Stimulated activated CD8-positive, alpha-beta memory T cell treated with anti-CD3 and anti-CD28 coated beads, Interleukin-4, amount 100 ng/mL, for 24 hours (primary cell): ENCODE data around the gene DTX2.
A peak's percentile ranks its signal among the peaks of the same experiment; 100 is the strongest.
"Not testable (repeated sequence)": the region's sequence is repeated elsewhere in the genome, so short reads cannot be mapped to it uniquely, and the experiment has no call there.

ENCODE experiments used
- DNase-seq: peaks from one replicate; pipeline ENCODE4 v3.0.0-alpha.2; 2020; ENCODE audit warnings: low read depth

DTX2 gene

GRCh38 chr7:76461464-76462101 lies at the start of gene DTX2:
DTX2 (plus strand) TSS chr7:76461709; CDS start chr7:76480510, 18,801 bp downstream.
- DNase-seq: peak; percentile 23

- DNase-seq: no peak
Observed at GRCh38 chr7:76412249-76412648, 49.3 kb upstream of the DTX2 start.

- DNase-seq: not testable (repeated sequence)
Observed at GRCh38 chr7:76417654-76418310, 43.7 kb upstream of the DTX2 start.

GRCh38 chr7:76421097-76421496 lies 40.4 kb upstream of the DTX2 start:
- not testable (repeated sequence) for DNase-seq

- DNase-seq: no peak
Observed at GRCh38 chr7:76423666-76424412, 37.7 kb upstream of the DTX2 start.

GRCh38 chr7:76424413-76425111 lies 36.9 kb upstream of the DTX2 start, which contains the start of gene ZP3:
ZP3 (plus strand) TSS chr7:76424950; CDS start chr7:76424965, 15 bp downstream.
- DNase-seq: no peak

GRCh38 chr7:76425156-76425555 lies 36.4 kb upstream of the DTX2 start:
- no peak for DNase-seq

- not testable (repeated sequence) for DNase-seq
Observed at GRCh38 chr7:76425558-76425957, 36.0 kb upstream of the DTX2 start.

GRCh38 chr7:76426246-76426645 lies 35.3 kb upstream of the DTX2 start:
- DNase-seq: no peak

GRCh38 chr7:76427635-76428034 lies 33.9 kb upstream of the DTX2 start:
- no peak for DNase-seq

- no peak for DNase-seq
Observed at GRCh38 chr7:76428149-76428823, 33.2 kb upstream of the DTX2 start.

- no peak for DNase-seq
Observed at GRCh38 chr7:76428868-76429805, 32.4 kb upstream of the DTX2 start.

- no peak for DNase-seq
Observed at GRCh38 chr7:76430211-76430610, 31.3 kb upstream of the DTX2 start.

- DNase-seq: no peak
Observed at GRCh38 chr7:76430836-76431235, 30.7 kb upstream of the DTX2 start.

- DNase-seq: peak; percentile 15
Observed at GRCh38 chr7:76437873-76438272, 23.6 kb upstream of the DTX2 start.

GRCh38 chr7:76439120-76439888 lies 22.2 kb upstream of the DTX2 start:
- DNase-seq: not testable (repeated sequence)

- not testable (repeated sequence) for DNase-seq
Observed at GRCh38 chr7:76440404-76440803, 21.1 kb upstream of the DTX2 start.

GRCh38 chr7:76441792-76442191 lies 19.7 kb upstream of the DTX2 start:
- DNase-seq: not testable (repeated sequence)

- not testable (repeated sequence) for DNase-seq
Observed at GRCh38 chr7:76442664-76443446, 18.7 kb upstream of the DTX2 start.
